Kidney (tissue), 14 donors: ENCODE measurements around the gene SMIM43. TPM values are rescaled to one million over a fixed set of nuclear protein-coding genes. Genes with fewer than 3 reads are reported as not detected.

Experiments
- DNase-seq, 5 donors: peaks; one replicate each; pipeline ENCODE4 v3.0.0-alpha.2; 2013 to 2020
- FAIRE-seq: peaks from 2 replicates; lab custom pipeline; 2012; peaks lifted over from hg19 to GRCh38; lab: Jason Lieb, UNC
- H3K27ac ChIP-seq, 2 donors: one replicate each; pipeline ENCODE4 v1.7.0; 2013; ENCODE audit warnings: low read depth in 2 of 2, low read length in 2 of 2, inconsistent platforms in 1 of 2
- H3K27me3 ChIP-seq: one replicate; pipeline ENCODE4 v1.7.1; 2013; ENCODE audit warnings: low read length, inconsistent platforms; ENCODE audit not compliant: control insufficient read depth, insufficient read depth
- H3K36me3 ChIP-seq, 3 donors: one replicate each; pipeline versions ENCODE4 v1.7.0 to v1.7.1; 2013; ENCODE audit warnings: low read length in 3 of 3, control low read depth in 1 of 3, inconsistent platforms in 1 of 3; ENCODE audit not compliant: insufficient read depth in 3 of 3, control insufficient read depth in 2 of 3
- H3K4me1 ChIP-seq, 3 donors: one replicate each; pipeline versions ENCODE4 v1.7.0 to v1.7.1; 2013; ENCODE audit warnings: low read length in 3 of 3, inconsistent platforms in 1 of 3, low read depth in 1 of 3; ENCODE audit not compliant: control insufficient read depth in 2 of 3, insufficient read depth in 2 of 3
- H3K4me3 ChIP-seq, 3 donors: one replicate each; pipeline versions ENCODE4 v1.7.0 to v1.8.1; 2013; ENCODE audit warnings: low read length in 3 of 3, control low read depth in 1 of 3, inconsistent platforms in 1 of 3
- H3K9ac ChIP-seq, 3 donors: one replicate each; pipeline versions ENCODE4 v1.7.0 to v1.7.1; 2013; ENCODE audit warnings: low read length in 3 of 3, control low read depth in 1 of 3, inconsistent platforms in 1 of 3
- H3K9me3 ChIP-seq, 3 donors: one replicate each; pipeline versions ENCODE4 v1.7.0 to v1.7.1; 2013; ENCODE audit warnings: low read length in 3 of 3, control low read depth in 1 of 3, inconsistent platforms in 1 of 3; ENCODE audit not compliant: control insufficient read depth in 2 of 3, insufficient read depth in 1 of 3
- CTCF ChIP-seq: IDR thresholded peaks from 3 replicates; pipeline ENCODE4 v1.5.1; 2012; ENCODE audit warnings: mild to moderate bottlenecking, moderate library complexity, borderline replicate concordance; ENCODE audit not compliant: insufficient read depth; ENCODE audit errors: extremely low read depth
- intact Hi-C: fragments of 100-400 bp; cut with DNase I; formaldehyde crosslinking; loops from one replicate; pipeline ENCODE4 v1.11.1; 2022
- polyA plus RNA-seq: library from polyadenylated mRNA; stranded (reverse); fragments of 350-450 nt; fragmentation: Illumina TruSeq; extraction: RNeasy Lipid Tissue Mini Kit (QIAGEN cat#74804); gene quantifications from one replicate; pipeline ENCODE4 v1.2.3, GENCODE V29; 2014; ENCODE audit warnings: low read depth, low replicate concordance; ENCODE audit not compliant: insufficient read depth
- total RNA-seq: library from RNA; stranded (reverse); fragmentation: NEBNext Ultra II Directional; extraction: Animal tissue kit (Norgen Biotek cat#: 25700); gene quantifications from one replicate; pipeline ENCODE4 v1.2.1, GENCODE V29; 2021
- donor health status: control.
- donor health status: control.
- donor health status: control.
- donor health status: control.
- donor health status: control.
- donor health status: DM: yes; HTN: yes; CAD: no.
- donor health status: Normal renal cell carcinoma (clear cell type).

The SMIM43 gene
- total and polyA plus RNA-seq, 2 donors from 2014 or later, result not detected

DNA sequence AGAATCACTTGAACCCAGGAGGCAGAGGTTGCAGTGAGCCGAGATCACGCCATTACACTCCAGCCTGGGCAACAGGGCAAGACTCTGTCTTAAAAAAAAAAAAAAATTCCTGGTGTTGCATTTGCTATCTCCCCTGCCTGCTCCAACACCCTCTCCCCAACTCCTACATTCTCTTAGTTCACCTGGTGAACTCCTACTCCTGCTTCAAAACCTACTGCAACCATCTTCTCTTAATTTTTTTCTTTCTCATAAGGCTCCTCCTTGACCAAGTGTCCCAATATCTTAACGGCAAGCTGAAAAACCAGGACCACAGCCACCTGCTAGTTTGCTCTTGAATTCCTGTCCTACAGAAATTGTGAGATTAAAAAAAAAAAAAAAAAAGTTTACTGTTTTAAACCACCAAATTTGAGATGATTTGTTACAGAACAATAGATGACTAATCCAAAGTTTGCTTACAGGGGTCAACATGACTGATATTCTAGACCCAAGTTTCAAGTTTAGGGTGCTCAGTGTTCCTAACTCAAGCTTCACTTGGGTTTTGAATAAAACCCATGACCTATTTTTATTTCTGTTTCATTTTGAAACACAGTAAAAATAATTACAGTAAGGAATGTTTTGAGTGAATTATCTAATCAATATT is 55.1 kb downstream of the SMIM43 start:
- intact Hi-C loops, result no loop called here
- no peak overlapping the region for H3K9ac ChIP-seq
- FAIRE-seq, result no peak
- no peaks in the 10 kb centered on the region for H3K36me3 ChIP-seq
- H3K27me3 ChIP-seq, result no peaks in the 10 kb centered on the region
- no peak overlapping the region for H3K27ac ChIP-seq
- H3K4me1 ChIP-seq, result peaks cover 0 to 3% (median 0%) of the 10 kb centered on the region in 3 donors
- DNase-seq, result no peak
- no peaks in the 10 kb centered on the region for H3K9me3 ChIP-seq
- H3K4me3 ChIP-seq, result no peak overlapping the region
- TF ChIP-seq CTCF, result no peak

Other genes starting within 250 kb of the SMIM43 start
- 302 TPM for gene ANXA5, start 68.2 kb downstream of the SMIM43 start, total RNA-seq
- 248 TPM for gene ANXA5, start 68.2 kb downstream of the SMIM43 start, polyA plus RNA-seq
- 17.6 TPM for gene EXOSC9, start 36.2 kb upstream of the SMIM43 start, total RNA-seq
- 19.9 TPM for gene EXOSC9, start 36.2 kb upstream of the SMIM43 start, polyA plus RNA-seq
- gene CCNA2, start 58.7 kb upstream of the SMIM43 start, total RNA-seq, result 1.4 TPM
- 0.71 TPM for gene CCNA2, start 58.7 kb upstream of the SMIM43 start, polyA plus RNA-seq
- gene BBS7, start 105.3 kb upstream of the SMIM43 start, total RNA-seq, result 14.5 TPM
- gene BBS7, start 105.3 kb upstream of the SMIM43 start, polyA plus RNA-seq, result 8.0 TPM
- gene TRPC3, start 186.9 kb upstream of the SMIM43 start, total RNA-seq, result 0.44 TPM
- gene TRPC3, start 186.9 kb upstream of the SMIM43 start, polyA plus RNA-seq, result 0.17 TPM